Memory B cell (primary cell): ENCODE measurements around the gene TTK.
A peak's percentile ranks its signal among the peaks of the same experiment; 100 is the strongest.

Experiments used
- ATAC-seq: fragments of 150-1000 bp; cut with Tn5 transposase; 2 replicates; pipeline ENCODE4 v1.10.0; 2021; ENCODE audit warnings: low read depth, mild to moderate bottlenecking, moderate library complexity
- DNase-seq, 2 donors: peaks; one replicate each; pipeline ENCODE4 v3.0.0; 2022; ENCODE audit warnings: low spot score in 2 of 2
- H3K27ac Mint-ChIP-seq: one replicate; pipeline ENCODE4 v1.8.0; 2022; ENCODE audit warnings: mild to moderate bottlenecking, moderate library complexity, mixed read lengths
- H3K27me3 Mint-ChIP-seq: one replicate; pipeline ENCODE4 v1.8.0; 2022; ENCODE audit warnings: mixed read lengths
- H3K36me3 Mint-ChIP-seq: one replicate; pipeline ENCODE4 v1.8.0; 2022; ENCODE audit warnings: mild to moderate bottlenecking, mixed read lengths
- H3K4me1 Mint-ChIP-seq: one replicate; pipeline ENCODE4 v1.8.0; 2022; ENCODE audit warnings: mixed read lengths
- H3K4me3 Mint-ChIP-seq: one replicate; pipeline ENCODE4 v1.8.0; 2022; ENCODE audit warnings: mild to moderate bottlenecking, moderate library complexity, mixed read lengths
- H3K9me3 Mint-ChIP-seq: one replicate; pipeline ENCODE4 v1.8.0; 2022; ENCODE audit warnings: mixed read lengths

The TTK gene

GRCh38 chr6:80004173-80005072 lies at the start of gene TTK:
TTK (plus strand) TSS chr6:80004649; CDS start chr6:80005844, 1,195 bp downstream.
- Mint-ChIP-seq H3K9me3 (no peaks in the 10 kb centered on the region), H3K4me1 (peaks cover 10% of the 10 kb centered on the region), H3K27me3 (peaks cover 3% of the 10 kb centered on the region), H3K36me3 (no peaks in the 10 kb centered on the region), H3K4me3 (peak within 1 kb of the TSS; percentile 93), H3K27ac (peak within 1 kb of the TSS; percentile 10)
- peak; percentile 99 for ATAC-seq
- DNase-seq, result peak; percentile 78 to 83

- no peaks in the 10 kb centered on the region for H3K4me1 Mint-ChIP-seq
- DNase-seq (no peak), ATAC-seq (no peak)
- peaks cover 2% of the 10 kb centered on the region for H3K9me3 Mint-ChIP-seq
- no peaks in the 10 kb centered on the region for H3K36me3 Mint-ChIP-seq
- H3K4me3 Mint-ChIP-seq, result no peak overlapping the region
- peaks cover 20% of the 10 kb centered on the region for H3K27me3 Mint-ChIP-seq
- no peak overlapping the region for H3K27ac Mint-ChIP-seq
Measured at GRCh38 chr6:79954849-79955248, 49.6 kb upstream of the TTK start.

- H3K4me1 Mint-ChIP-seq, result no peaks in the 10 kb centered on the region
Measured at GRCh38 chr6:79964607-79965081, 39.8 kb upstream of the TTK start.

GRCh38 chr6:79967178-79967577 lies 37.3 kb upstream of the TTK start:
- ATAC-seq (no peak), DNase-seq (no peak)
- no peak overlapping the region for H3K27ac Mint-ChIP-seq
- peaks cover 1% of the 10 kb centered on the region for H3K27me3 Mint-ChIP-seq
- peaks cover 21% of the 10 kb centered on the region for H3K9me3 Mint-ChIP-seq
- H3K4me3 Mint-ChIP-seq, result no peak overlapping the region
- H3K4me1 Mint-ChIP-seq, result no peaks in the 10 kb centered on the region
- H3K36me3 Mint-ChIP-seq, result no peaks in the 10 kb centered on the region

More at GRCh38 chr6:79964607-79965081, 39.8 kb upstream of the TTK start:
- DNase-seq, result no peak
- no peak for ATAC-seq
- no peak overlapping the region for H3K27ac Mint-ChIP-seq
- H3K9me3 Mint-ChIP-seq, result peaks cover 18% of the 10 kb centered on the region
- no peaks in the 10 kb centered on the region for H3K36me3 Mint-ChIP-seq
- H3K4me3 Mint-ChIP-seq, result no peak overlapping the region
- peaks cover 1% of the 10 kb centered on the region for H3K27me3 Mint-ChIP-seq

GRCh38 chr6:79969784-79970183 lies 34.7 kb upstream of the TTK start:
- H3K4me3 Mint-ChIP-seq, result no peak overlapping the region
- ATAC-seq, result no peak

GRCh38 chr6:79971193-79971592 lies 33.3 kb upstream of the TTK start:
- Mint-ChIP-seq H3K27ac (no peak overlapping the region), H3K4me3 (no peak overlapping the region), H3K27me3 (peaks cover 2% of the 10 kb centered on the region), H3K9me3 (peaks cover 20% of the 10 kb centered on the region), H3K4me1 (no peaks in the 10 kb centered on the region), H3K36me3 (no peaks in the 10 kb centered on the region)
- ATAC-seq, result no peak
- no peak for DNase-seq

More at GRCh38 chr6:79969784-79970183, 34.7 kb upstream of the TTK start:
- Mint-ChIP-seq H3K9me3 (peaks cover 21% of the 10 kb centered on the region), H3K27me3 (no peaks in the 10 kb centered on the region), H3K4me1 (no peaks in the 10 kb centered on the region), H3K27ac (no peak overlapping the region), H3K36me3 (no peaks in the 10 kb centered on the region)
- no peak for DNase-seq

GRCh38 chr6:79981652-79982051 lies 22.8 kb upstream of the TTK start:
- H3K27me3 Mint-ChIP-seq, result peaks cover 6% of the 10 kb centered on the region
- H3K4me3 Mint-ChIP-seq, result no peak overlapping the region
- H3K9me3 Mint-ChIP-seq, result no peaks in the 10 kb centered on the region
- peaks cover 4% of the 10 kb centered on the region for H3K4me1 Mint-ChIP-seq
- ATAC-seq (no peak), DNase-seq (no peak)
- no peaks in the 10 kb centered on the region for H3K36me3 Mint-ChIP-seq
- no peak overlapping the region for H3K27ac Mint-ChIP-seq

GRCh38 chr6:79984261-79984660 lies 20.2 kb upstream of the TTK start:
- Mint-ChIP-seq H3K4me3 (no peak overlapping the region), H3K27me3 (no peaks in the 10 kb centered on the region), H3K36me3 (no peaks in the 10 kb centered on the region), H3K4me1 (peaks cover 4% of the 10 kb centered on the region), H3K9me3 (no peaks in the 10 kb centered on the region), H3K27ac (no peak overlapping the region)
- no peak for ATAC-seq
- no peak for DNase-seq

- H3K4me1 Mint-ChIP-seq, result peaks cover 4% of the 10 kb centered on the region
- ATAC-seq (no peak), DNase-seq (no peak)
- no peak overlapping the region for H3K27ac Mint-ChIP-seq
- no peaks in the 10 kb centered on the region for H3K9me3 Mint-ChIP-seq
- no peak overlapping the region for H3K4me3 Mint-ChIP-seq
- no peaks in the 10 kb centered on the region for H3K36me3 Mint-ChIP-seq
- H3K27me3 Mint-ChIP-seq, result no peaks in the 10 kb centered on the region
Measured at GRCh38 chr6:79985128-79985527, 19.3 kb upstream of the TTK start.

- Mint-ChIP-seq H3K4me3 (no peak overlapping the region), H3K27me3 (no peaks in the 10 kb centered on the region), H3K36me3 (no peaks in the 10 kb centered on the region), H3K9me3 (no peaks in the 10 kb centered on the region), H3K4me1 (peaks cover 4% of the 10 kb centered on the region), H3K27ac (no peak overlapping the region)
- DNase-seq, result no peak
- ATAC-seq, result no peak
Measured at GRCh38 chr6:79989641-79990040, 14.8 kb upstream of the TTK start.

- no peaks in the 10 kb centered on the region for H3K4me1 Mint-ChIP-seq
- H3K27me3 Mint-ChIP-seq, result peaks cover 1% of the 10 kb centered on the region
- DNase-seq, result no peak
- no peaks in the 10 kb centered on the region for H3K36me3 Mint-ChIP-seq
- no peak overlapping the region for H3K27ac Mint-ChIP-seq
- ATAC-seq, result no peak
- H3K4me3 Mint-ChIP-seq, result no peak overlapping the region
- H3K9me3 Mint-ChIP-seq, result peaks cover 1% of the 10 kb centered on the region
Measured at GRCh38 chr6:79993012-79993910, 11.2 kb upstream of the TTK start.

- no peaks in the 10 kb centered on the region for H3K4me1 Mint-ChIP-seq
- H3K27ac Mint-ChIP-seq, result no peak overlapping the region
- H3K4me3 Mint-ChIP-seq, result no peak overlapping the region
- H3K36me3 Mint-ChIP-seq, result no peaks in the 10 kb centered on the region
- peaks cover 1% of the 10 kb centered on the region for H3K9me3 Mint-ChIP-seq
- no peak for ATAC-seq
- H3K27me3 Mint-ChIP-seq, result peaks cover 1% of the 10 kb centered on the region
- no peak for DNase-seq
Measured at GRCh38 chr6:79993911-79994309, 10.5 kb upstream of the TTK start.

- no peak overlapping the region for H3K27ac Mint-ChIP-seq
- H3K27me3 Mint-ChIP-seq, result peaks cover 5% of the 10 kb centered on the region
- no peaks in the 10 kb centered on the region for H3K36me3 Mint-ChIP-seq
- DNase-seq, result no peak
- H3K9me3 Mint-ChIP-seq, result peaks cover 1% of the 10 kb centered on the region
- no peak overlapping the region for H3K4me3 Mint-ChIP-seq
- no peak for ATAC-seq
- no peaks in the 10 kb centered on the region for H3K4me1 Mint-ChIP-seq
Measured at GRCh38 chr6:79997728-79998127, 6.7 kb upstream of the TTK start.

GRCh38 chr6:80001337-80001736 lies 3.1 kb upstream of the TTK start:
- H3K9me3 Mint-ChIP-seq, result peaks cover 1% of the 10 kb centered on the region
- no peaks in the 10 kb centered on the region for H3K36me3 Mint-ChIP-seq
- no peak overlapping the region for H3K4me3 Mint-ChIP-seq
- ATAC-seq, result no peak
- no peak overlapping the region for H3K27ac Mint-ChIP-seq
- H3K4me1 Mint-ChIP-seq, result peaks cover 10% of the 10 kb centered on the region
- H3K27me3 Mint-ChIP-seq, result peaks cover 5% of the 10 kb centered on the region
- no peak for DNase-seq
